GM18907 (cell line): ENCODE results near the gene LCP1.
A peak's percentile ranks its signal among the peaks of the same experiment; 100 is the strongest.
"Not testable (repeated sequence)": the region's sequence is repeated elsewhere in the genome, so short reads cannot be mapped to it uniquely, and the experiment has no call there.

ENCODE experiments used
- ATAC-seq: cut with Tn5 transposase; IDR thresholded peaks from one replicate; pipeline ENCODE4 v1.9.1; 2021; ENCODE audit warnings: mild to moderate bottlenecking, moderate library complexity; ENCODE audit not compliant: unreplicated experiment

Gene LCP1

DNA sequence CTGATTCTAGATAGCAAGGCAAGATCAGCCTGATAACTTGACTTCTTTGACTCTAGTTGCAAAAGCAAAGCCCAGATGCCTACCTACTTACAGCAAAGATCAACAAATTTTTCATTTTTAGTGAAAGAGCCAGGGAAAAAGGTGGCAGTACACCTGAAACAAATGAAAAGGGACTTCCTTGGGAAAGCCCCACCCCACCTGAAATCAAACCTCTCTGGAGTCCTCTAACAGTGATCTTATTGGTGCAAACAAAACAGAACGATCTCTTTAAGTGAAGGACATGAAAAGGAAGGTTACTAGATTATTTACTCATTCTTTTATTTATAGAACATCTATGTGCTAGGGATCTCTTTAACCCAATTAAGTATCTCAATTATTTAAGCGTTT is 507 bp upstream of the LCP1 start:
- peak; percentile 6 for ATAC-seq

DNA sequence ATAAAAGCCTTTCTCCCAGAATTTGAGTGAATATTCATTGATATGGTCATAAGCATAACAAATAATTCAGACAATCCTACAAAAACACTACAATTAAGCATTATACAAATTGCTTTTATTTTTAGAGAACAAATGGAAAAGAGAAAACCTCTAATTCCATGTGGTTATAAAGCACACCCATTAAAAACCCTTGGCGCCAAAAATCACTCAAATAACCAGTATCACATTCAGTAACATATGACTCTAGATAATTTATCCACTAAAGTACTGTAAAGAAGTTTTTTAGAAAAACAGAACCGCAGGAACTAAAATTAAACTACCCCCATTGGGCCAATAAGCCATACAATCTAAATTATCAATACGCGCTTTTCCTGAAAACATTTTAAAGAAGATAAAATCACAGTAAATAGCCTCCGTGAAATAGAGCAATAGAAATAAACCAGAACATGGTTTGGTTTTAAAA is 569 bp downstream of the LCP1 start:
- no peak for ATAC-seq

GRCh38 chr13:46179969-46180763 is 1.8 kb downstream of the LCP1 start:
- ATAC-seq: no peak

- no peak for ATAC-seq
Observed at GRCh38 chr13:46179491-46179908, 2.5 kb downstream of the LCP1 start.

GRCh38 chr13:46178821-46179220 is 3.2 kb downstream of the LCP1 start:
- ATAC-seq: no peak

GRCh38 chr13:46178143-46178542 is 3.8 kb downstream of the LCP1 start:
- ATAC-seq: no peak

- ATAC-seq: peak; percentile 41
Observed at GRCh38 chr13:46176756-46177155, 5.2 kb downstream of the LCP1 start.

DNA sequence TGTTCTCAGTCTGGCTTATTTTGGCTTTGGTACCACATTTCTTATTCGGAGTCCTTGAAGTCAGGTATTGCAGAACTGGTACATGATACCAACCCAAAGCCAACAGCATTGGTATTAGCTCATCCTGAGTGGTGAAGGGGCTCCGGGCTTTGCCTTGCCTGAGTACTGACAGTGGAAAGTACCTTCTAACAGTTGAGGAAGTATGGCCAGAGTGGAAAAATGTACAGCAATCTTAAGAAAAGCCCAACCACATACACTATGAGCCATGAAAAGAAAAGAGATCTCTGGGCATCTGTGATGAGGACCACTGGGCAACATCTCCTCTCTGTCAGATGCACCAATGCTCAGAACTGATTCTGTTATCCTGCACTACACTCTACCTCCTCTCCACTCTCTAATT is 8.3 kb downstream of the LCP1 start:
- peak; percentile 41 for ATAC-seq

DNA sequence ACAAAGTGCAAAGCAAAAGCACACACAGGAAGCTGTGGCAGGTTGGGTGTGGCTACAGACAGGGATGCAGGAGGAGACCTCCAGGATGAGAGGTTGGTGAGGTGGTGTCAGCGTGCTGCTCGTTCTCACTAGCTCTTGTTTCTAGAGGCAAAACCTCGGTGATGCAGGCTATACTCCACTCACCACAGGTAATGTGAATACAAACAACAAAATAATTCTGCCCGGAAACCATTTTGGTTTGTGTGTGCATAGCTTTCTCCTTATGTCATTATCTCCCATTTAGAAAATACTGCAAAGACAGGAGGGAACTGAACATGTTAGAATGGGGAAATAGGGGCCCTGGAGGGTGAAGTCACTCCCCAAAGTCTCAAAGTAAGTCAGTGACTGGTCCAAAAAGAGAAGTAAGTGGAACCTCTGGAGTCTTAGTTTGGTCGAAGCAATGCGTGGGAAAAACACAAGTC is 9.4 kb downstream of the LCP1 start:
- ATAC-seq: peak; percentile 26

GRCh38 chr13:46171739-46172138 is 10.2 kb downstream of the LCP1 start:
- no peak for ATAC-seq

DNA sequence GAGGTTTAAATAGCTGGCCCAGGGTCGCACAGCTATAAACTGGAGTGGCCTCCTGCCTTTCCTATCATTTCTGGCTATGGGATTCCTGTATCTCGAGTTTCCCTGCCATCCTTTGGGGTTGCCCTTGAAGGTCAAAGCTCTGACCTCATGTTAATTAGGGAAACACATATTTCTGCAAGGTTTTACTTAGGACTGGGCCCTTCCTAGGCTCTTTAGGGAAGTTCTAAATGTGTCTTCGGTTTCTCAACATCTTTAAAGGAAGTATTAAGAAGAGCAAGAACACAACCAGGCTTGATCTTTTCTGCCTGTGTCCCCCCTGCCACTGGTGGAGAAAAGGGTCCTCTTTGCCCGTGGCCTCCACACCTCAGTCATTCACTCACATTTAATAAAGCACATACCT is 10.8 kb downstream of the LCP1 start:
- no peak for ATAC-seq

- no peak for ATAC-seq
Observed at GRCh38 chr13:46170687-46171086, 11.3 kb downstream of the LCP1 start.

- no peak for ATAC-seq
Observed at GRCh38 chr13:46170268-46170667, 11.7 kb downstream of the LCP1 start.

DNA sequence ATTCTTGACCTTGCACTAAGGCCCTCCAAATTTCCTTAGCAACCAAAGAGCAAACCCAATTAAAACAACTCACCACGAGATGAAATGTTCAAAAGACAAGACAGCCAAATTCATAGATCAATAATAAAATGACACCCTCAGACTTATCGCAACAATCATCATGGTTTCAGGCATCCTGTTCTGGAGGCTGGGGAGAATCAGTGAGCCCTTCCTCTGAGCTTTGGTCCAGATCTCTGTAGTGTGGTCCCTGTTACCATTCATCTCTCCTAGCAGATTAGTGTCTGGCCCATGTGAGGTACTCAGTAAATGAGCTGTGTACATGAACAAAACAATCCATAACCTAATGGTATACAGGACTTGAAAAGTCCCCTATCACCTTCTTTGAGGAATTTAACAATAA is 12.2 kb downstream of the LCP1 start:
- ATAC-seq: no peak

DNA sequence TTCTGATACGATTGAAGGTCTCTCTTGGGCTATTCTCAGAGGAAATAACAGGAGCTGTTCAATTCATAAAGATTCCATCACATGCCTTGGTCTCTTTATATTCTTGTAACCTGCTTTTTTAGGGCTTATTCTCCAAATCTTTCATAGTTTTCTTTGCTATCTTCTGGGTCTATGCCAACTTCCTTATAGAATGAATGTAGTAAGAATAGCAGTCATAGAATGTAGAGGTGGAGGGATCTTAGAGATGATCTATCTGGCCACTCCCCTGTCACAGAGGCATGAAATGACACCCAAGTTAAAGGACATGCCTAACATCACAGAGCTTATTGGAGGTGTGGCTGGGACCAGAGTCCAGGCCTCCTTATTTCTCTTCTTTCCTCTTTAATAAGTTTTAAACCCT is 13.2 kb downstream of the LCP1 start:
- ATAC-seq: no peak

GRCh38 chr13:46168341-46168740 is 13.6 kb downstream of the LCP1 start:
- ATAC-seq: peak; percentile 40

DNA sequence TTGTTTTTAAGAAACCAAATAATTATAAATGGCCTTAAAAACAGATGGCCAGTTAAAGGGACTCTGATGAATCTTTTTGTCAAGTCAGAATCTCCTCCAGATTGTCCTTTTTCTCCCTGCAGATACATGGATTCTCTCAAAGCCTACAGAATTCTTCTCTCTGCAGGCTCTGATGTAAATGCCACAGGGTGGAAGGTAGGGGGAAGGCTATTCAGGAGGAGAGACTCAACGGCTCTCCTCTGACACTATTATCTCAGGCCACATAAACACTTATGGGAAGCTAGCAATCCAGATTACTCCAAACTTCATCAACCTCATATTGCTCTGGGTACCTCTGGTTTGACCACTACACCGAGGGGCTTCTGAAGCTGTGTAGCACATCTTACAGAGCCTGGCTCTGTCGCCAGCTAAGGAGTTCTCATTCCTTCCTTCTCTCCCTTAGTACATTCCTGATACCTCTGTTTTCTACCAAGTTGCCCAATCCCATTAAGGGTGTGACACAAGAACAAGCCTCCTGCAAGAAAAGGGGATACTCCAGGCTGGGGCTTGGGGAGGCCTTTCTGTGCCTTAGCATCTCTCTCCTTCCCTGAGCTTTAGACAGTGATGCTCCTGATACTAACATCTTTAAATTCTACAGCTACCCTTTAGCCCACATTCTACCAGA is 14.9 kb downstream of the LCP1 start:
- no peak for ATAC-seq

- ATAC-seq: peak; percentile 6
Observed at GRCh38 chr13:46166224-46166584, 15.8 kb downstream of the LCP1 start.

GRCh38 chr13:46165485-46166223 is 16.3 kb downstream of the LCP1 start:
- peak; percentile 74 for ATAC-seq

GRCh38 chr13:46164661-46165060 is 17.3 kb downstream of the LCP1 start:
- ATAC-seq: no peak

- ATAC-seq: not testable (repeated sequence)
Observed at GRCh38 chr13:46162741-46163140, 19.2 kb downstream of the LCP1 start.
